Karpas-422 (cell line): ENCODE measurements around the gene TRPM2. TPM values are rescaled to one million over a fixed set of nuclear protein-coding genes. Genes with fewer than 3 reads are reported as not detected.

Experiments
- DNase-seq: peaks from one replicate; pipeline ENCODE4 v3.0.0-alpha.2; 2015
- H2AFZ ChIP-seq: fragments of 200-600 bp; sonication (generic); 2 replicates; pipeline ENCODE4 v1.6.1; 2014; ENCODE audit warnings: antibody characterized with exemption, low read length, mixed read lengths
- H3K27ac ChIP-seq: fragments of 200-600 bp; sonication (generic); 2 replicates; pipeline ENCODE4 v1.5.1; 2014; ENCODE audit warnings: mild to moderate bottlenecking, low read length, moderate library complexity
- H3K27me3 ChIP-seq: fragments of 200-600 bp; sonication (generic); 2 replicates; pipeline ENCODE4 v1.6.1; 2014; ENCODE audit warnings: low read length, mixed read lengths
- H3K36me3 ChIP-seq: fragments of 200-600 bp; sonication (generic); 2 replicates; pipeline ENCODE4 v1.6.1; 2014; ENCODE audit warnings: low read length, mixed read lengths; ENCODE audit not compliant: insufficient read depth
- H3K4me1 ChIP-seq: fragments of 200-600 bp; sonication (generic); 2 replicates; pipeline ENCODE4 v1.6.1; 2014; ENCODE audit warnings: mild to moderate bottlenecking, low read length, mixed read lengths
- H3K4me2 ChIP-seq: fragments of 200-600 bp; sonication (generic); 2 replicates; pipeline ENCODE4 v1.6.1; 2014; ENCODE audit warnings: low read length, low read depth, mild to moderate bottlenecking; ENCODE audit not compliant: poor library complexity, severe bottlenecking
- H3K4me3 ChIP-seq: fragments of 200-600 bp; sonication (generic); 2 replicates; pipeline ENCODE4 v1.5.1; 2014; ENCODE audit warnings: mild to moderate bottlenecking, antibody characterized with exemption, low read length, mixed read lengths
- H3K79me2 ChIP-seq: fragments of 200-600 bp; sonication (generic); 2 replicates; pipeline ENCODE4 v1.6.1; 2014; ENCODE audit warnings: mild to moderate bottlenecking, low read length, mixed read lengths
- H3K9ac ChIP-seq: fragments of 200-600 bp; sonication (generic); 2 replicates; pipeline ENCODE4 v1.6.0; 2014; ENCODE audit warnings: low read length
- H3K9me2 ChIP-seq: fragments of 200-600 bp; sonication (generic), shearing (Covaris generic); replicated peaks from 2 replicates; pipeline ENCODE4 v1.6.0; 2014; ENCODE audit warnings: mild to moderate bottlenecking, low read length, moderate library complexity; ENCODE audit not compliant: insufficient read depth
- H3K9me3 ChIP-seq: fragments of 300-700, 200-600 bp; sonication (generic); 2 replicates; pipeline ENCODE4 v1.6.1; 2014; ENCODE audit warnings: low read length, mixed read lengths
- H4K20me1 ChIP-seq: fragments of 200-600 bp; sonication (generic); 2 replicates; pipeline ENCODE4 v1.6.1; 2014; ENCODE audit warnings: mild to moderate bottlenecking, antibody characterized with exemption, low read length, low read depth; ENCODE audit not compliant: insufficient read depth
- small RNA-seq: library from RNA; depleted of rRNA; stranded (forward); fragments of <200 nt; gene quantifications from one replicate; pipeline ENCODE3, GENCODE V24; 2014
- total RNA-seq: library from RNA; depleted of rRNA; stranded (reverse); fragments of >200 nt; shearing (Covaris generic); gene quantifications from 2 replicates; pipeline ENCODE4 v1.2.3, GENCODE V29; 2014; ENCODE audit warnings: low replicate concordance; rRNA removed

The TRPM2 gene
- total RNA-seq, 1 experiment from 2014 or later, result not detected

GRCh38 chr21:44487831-44488230 is 134.4 kb downstream of the TRPM2 start:
- DNase-seq, result peak; percentile 78
- no peak overlapping the region for H3K27ac ChIP-seq
- no peak overlapping the region for H2AFZ ChIP-seq
- no peaks in the 10 kb centered on the region for H3K9me2 ChIP-seq
- H3K4me2 ChIP-seq, result no peak overlapping the region
- no peaks in the 10 kb centered on the region for H3K79me2 ChIP-seq
- no peak overlapping the region for H3K9ac ChIP-seq
- H3K4me3 ChIP-seq, result no peak overlapping the region
- no peaks in the 10 kb centered on the region for H3K36me3 ChIP-seq
- no peaks in the 10 kb centered on the region; the same call in 1 of the 2 replicates for H3K9me3 ChIP-seq
- no peaks in the 10 kb centered on the region for H3K4me1 ChIP-seq
- no peaks in the 10 kb centered on the region for H3K27me3 ChIP-seq
- H4K20me1 ChIP-seq, result no peaks in the 10 kb centered on the region

- DNase-seq, result peak; percentile 56
- H3K27ac ChIP-seq, result no peak overlapping the region
Measured at GRCh38 chr21:44489962-44490361, 136.5 kb downstream of the TRPM2 start.

GRCh38 chr21:44490405-44490804 is 137.0 kb downstream of the TRPM2 start:
- Histone ChIP-seq H3K4me2 (no peak overlapping the region), H3K4me1 (no peaks in the 10 kb centered on the region), H4K20me1 (no peaks in the 10 kb centered on the region), H3K4me3 (no peak overlapping the region), H3K36me3 (no peaks in the 10 kb centered on the region), H3K27me3 (no peaks in the 10 kb centered on the region), H3K9ac (no peak overlapping the region), H3K27ac (no peak overlapping the region), H3K9me2 (no peaks in the 10 kb centered on the region), H3K79me2 (no peaks in the 10 kb centered on the region), H3K9me3 (no peaks in the 10 kb centered on the region; the same call in 1 of the 2 replicates), H2AFZ (no peak overlapping the region)
- DNase-seq, result no peak

More at GRCh38 chr21:44489962-44490361, 136.5 kb downstream of the TRPM2 start:
- Histone ChIP-seq H3K36me3 (no peaks in the 10 kb centered on the region), H3K4me2 (no peak overlapping the region), H3K4me3 (no peak overlapping the region), H4K20me1 (no peaks in the 10 kb centered on the region), H3K9me2 (no peaks in the 10 kb centered on the region), H3K79me2 (no peaks in the 10 kb centered on the region), H3K9ac (no peak overlapping the region), H3K9me3 (no peaks in the 10 kb centered on the region; the same call in 1 of the 2 replicates), H3K27me3 (no peaks in the 10 kb centered on the region), H3K4me1 (no peaks in the 10 kb centered on the region), H2AFZ (no peak overlapping the region)

GRCh38 chr21:44490816-44491215 is 137.4 kb downstream of the TRPM2 start:
- no peaks in the 10 kb centered on the region for H3K36me3 ChIP-seq

More at GRCh38 chr21:44490816-44491215, 137.4 kb downstream of the TRPM2 start:
- Histone ChIP-seq H3K79me2 (no peaks in the 10 kb centered on the region), H3K9me3 (no peaks in the 10 kb centered on the region; the same call in 1 of the 2 replicates), H3K9me2 (no peaks in the 10 kb centered on the region), H4K20me1 (no peaks in the 10 kb centered on the region), H3K27me3 (no peaks in the 10 kb centered on the region), H3K4me2 (no peak overlapping the region), H3K4me3 (no peak overlapping the region), H3K4me1 (no peaks in the 10 kb centered on the region), H2AFZ (no peak overlapping the region), H3K9ac (no peak overlapping the region), H3K27ac (no peak overlapping the region)
- DNase-seq, result no peak

Small RNAs within 50 kb of the gene (small RNA-seq; reads per million reads assigned to genes)
- not detected for gene RF00285

Other genes starting within 250 kb of the TRPM2 start
- gene PWP2, start 246.2 kb upstream of the TRPM2 start, total RNA-seq, result 0.29 and 1.0 TPM in 2 replicates
- 3.1 and 14.9 TPM in 2 replicates for gene GATD3, start 219.9 kb upstream of the TRPM2 start, total RNA-seq
- 0.37 and 0.83 TPM in 2 replicates for gene ICOSLG, start 112.7 kb upstream of the TRPM2 start, total RNA-seq
- not detected in 2 replicates for gene DNMT3L, start 91.7 kb upstream of the TRPM2 start, total RNA-seq
- not detected in 2 replicates for gene AIRE, start 67.7 kb upstream of the TRPM2 start, total RNA-seq
- 68.8 and 150 TPM in 2 replicates for gene PFKL, start 53.6 kb upstream of the TRPM2 start, total RNA-seq
- gene CFAP410, start 14.2 kb upstream of the TRPM2 start, total RNA-seq, result 7.9 and 12.8 TPM in 2 replicates
- gene LRRC3, start 101.9 kb downstream of the TRPM2 start, total RNA-seq, result not detected in 2 replicates
- gene KRTAP10-1, start 186.6 kb downstream of the TRPM2 start, total RNA-seq, result not detected in 2 replicates
- not detected in 2 replicates for gene KRTAP10-2, start 197.9 kb downstream of the TRPM2 start, total RNA-seq
- not detected in 2 replicates for gene KRTAP10-3, start 205.2 kb downstream of the TRPM2 start, total RNA-seq
- not detected in 2 replicates for gene KRTAP10-4, start 220.1 kb downstream of the TRPM2 start, total RNA-seq
- gene KRTAP10-5, start 227.0 kb downstream of the TRPM2 start, total RNA-seq, result not detected in 2 replicates
- not detected in 2 replicates for gene KRTAP10-6, start 238.9 kb downstream of the TRPM2 start, total RNA-seq
- gene KRTAP10-7, start 247.0 kb downstream of the TRPM2 start, total RNA-seq, result not detected in 2 replicates